SJSA1 (cell line): ENCODE data around the gene ISCA2. TPM values are rescaled to one million over a fixed set of nuclear protein-coding genes. Genes with fewer than 3 reads are reported as not detected.
"Not testable (repeated sequence)": the region's sequence is repeated elsewhere in the genome, so short reads cannot be mapped to it uniquely, and the experiment has no call there.

Source experiments
- DNase-seq, 2 experiments: peaks; one replicate each; pipeline ENCODE4 v3.0.0-alpha.2; 2015 to 2020; ENCODE audit warnings: low spot score in 2 of 2, low read depth in 1 of 2
- H3K27ac ChIP-seq: fragments of 250-450 bp; sonication (Bioruptor Pico); 2 replicates; pipeline ENCODE4 v1.5.1; 2020; ENCODE audit warnings: mild to moderate bottlenecking, moderate library complexity
- H3K27me3 ChIP-seq: fragments of 250-450 bp; sonication (Bioruptor Pico); replicated peaks from 2 replicates; pipeline ENCODE4 v1.5.1; 2020; ENCODE audit warnings: mild to moderate bottlenecking, moderate library complexity
- H3K36me3 ChIP-seq: fragments of 250-450 bp; sonication (Bioruptor Pico); 2 replicates; pipeline ENCODE4 v1.5.1; 2020; ENCODE audit warnings: mild to moderate bottlenecking
- H3K4me1 ChIP-seq: fragments of 250-450 bp; sonication (Bioruptor Pico); replicated peaks from 2 replicates; pipeline ENCODE4 v1.6.1; 2021; ENCODE audit warnings: mild to moderate bottlenecking
- H3K4me3 ChIP-seq: fragments of 250-450 bp; sonication (Bioruptor Pico); 2 replicates; pipeline ENCODE4 v1.5.1; 2020; ENCODE audit warnings: mild to moderate bottlenecking
- H3K9me3 ChIP-seq: fragments of 250-450 bp; sonication (Bioruptor Pico); replicated peaks from 2 replicates; pipeline ENCODE4 v1.5.1; 2020; ENCODE audit warnings: mild to moderate bottlenecking
- total RNA-seq: library from RNA; depleted of rRNA; stranded (reverse); fragments of >200 nt; shearing (Covaris generic); gene quantifications from 2 replicates; pipeline ENCODE4 v1.2.3, GENCODE V29; 2014; rRNA removed

ISCA2 gene, protein sequence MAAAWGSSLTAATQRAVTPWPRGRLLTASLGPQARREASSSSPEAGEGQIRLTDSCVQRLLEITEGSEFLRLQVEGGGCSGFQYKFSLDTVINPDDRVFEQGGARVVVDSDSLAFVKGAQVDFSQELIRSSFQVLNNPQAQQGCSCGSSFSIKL
- total RNA-seq: 9.2 and 29.5 TPM in 2 replicates

DNA sequence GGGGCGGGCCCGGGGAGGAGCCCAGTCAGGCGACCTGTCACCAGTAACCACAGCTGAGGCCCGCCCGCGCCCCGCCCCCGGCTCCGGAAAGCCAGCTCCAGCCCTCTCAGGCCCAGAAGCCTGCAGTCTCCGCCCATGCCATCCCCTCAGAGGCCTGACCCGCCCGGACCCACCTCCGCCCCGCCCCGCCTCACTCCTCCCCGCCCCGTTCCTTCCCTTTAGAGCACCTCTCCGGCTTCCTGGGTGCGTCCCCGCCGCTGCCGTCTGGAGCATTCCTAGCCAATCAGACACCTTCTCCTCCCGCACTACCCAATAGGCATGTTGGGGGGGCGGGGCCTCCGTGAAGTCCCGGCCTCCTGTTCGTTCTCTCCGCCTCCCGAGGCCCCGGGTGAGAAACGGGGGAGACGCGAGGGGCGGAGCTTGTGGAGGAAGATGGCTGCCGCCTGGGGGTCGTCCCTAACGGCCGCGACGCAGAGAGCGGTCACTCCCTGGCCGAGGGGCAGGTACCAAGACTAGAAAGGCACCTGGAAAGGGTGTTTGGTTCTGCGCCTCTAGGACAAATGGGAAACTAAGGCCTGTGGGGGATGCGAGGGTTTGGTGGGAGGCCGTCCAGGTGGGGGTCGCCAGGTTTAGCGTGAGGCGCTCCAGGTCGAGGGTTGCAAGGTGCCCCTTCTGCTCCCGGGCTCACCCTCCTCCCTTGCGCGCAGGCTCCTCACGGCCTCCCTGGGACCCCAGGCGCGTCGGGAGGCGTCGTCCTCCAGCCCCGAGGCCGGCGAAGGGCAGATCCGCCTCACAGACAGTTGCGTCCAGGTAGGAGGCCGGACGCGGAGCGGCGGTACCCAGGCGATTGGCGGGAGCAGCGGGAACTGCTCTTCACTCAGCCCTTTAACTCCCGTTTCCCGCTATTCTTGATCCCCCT, at the start of gene ISCA2:
Gene ISCA2, plus strand, starts transcription at position 423 of the 919 bp plus-strand sequence. Its CDS starts 10 bp downstream, at position 433.
- peaks cover 21% of the 10 kb centered on the region for H3K4me1 ChIP-seq
- H3K36me3 ChIP-seq: peaks cover 30% of the 10 kb centered on the region
- DNase-seq: peak; percentile 97 to 99
- H3K9me3 ChIP-seq: no peaks in the 10 kb centered on the region
- H3K27me3 ChIP-seq: no peaks in the 10 kb centered on the region
- peak within 1 kb of the TSS; percentile 50 for H3K27ac ChIP-seq
- peak within 1 kb of the TSS; percentile 84 for H3K4me3 ChIP-seq

DNA sequence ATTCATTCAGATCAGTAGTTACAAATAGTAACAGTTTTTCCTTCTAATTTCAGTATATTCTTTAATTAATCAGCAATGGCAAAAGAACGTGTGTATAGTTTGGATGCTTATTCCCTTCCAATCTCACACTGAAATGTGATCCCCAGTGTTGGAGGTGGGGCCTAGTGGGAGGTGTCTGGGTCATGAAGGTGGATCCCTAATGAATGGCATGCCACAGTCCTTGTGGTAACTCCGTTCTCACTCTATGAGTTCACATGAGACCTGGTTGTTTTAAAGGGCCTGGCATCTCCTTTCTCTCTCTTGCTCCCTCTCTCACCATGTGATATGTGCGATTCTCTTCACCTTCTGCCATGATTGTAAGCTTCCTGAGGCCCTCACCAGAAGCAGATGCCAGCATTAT, 48.7 kb upstream of the ISCA2 start:
- no peak overlapping the region for H3K27ac ChIP-seq
- peaks cover 9% of the 10 kb centered on the region for H3K27me3 ChIP-seq
- no peaks in the 10 kb centered on the region for H3K36me3 ChIP-seq
- no peak for DNase-seq
- no peaks in the 10 kb centered on the region for H3K9me3 ChIP-seq
- H3K4me3 ChIP-seq: no peak overlapping the region
- no peaks in the 10 kb centered on the region for H3K4me1 ChIP-seq

DNA sequence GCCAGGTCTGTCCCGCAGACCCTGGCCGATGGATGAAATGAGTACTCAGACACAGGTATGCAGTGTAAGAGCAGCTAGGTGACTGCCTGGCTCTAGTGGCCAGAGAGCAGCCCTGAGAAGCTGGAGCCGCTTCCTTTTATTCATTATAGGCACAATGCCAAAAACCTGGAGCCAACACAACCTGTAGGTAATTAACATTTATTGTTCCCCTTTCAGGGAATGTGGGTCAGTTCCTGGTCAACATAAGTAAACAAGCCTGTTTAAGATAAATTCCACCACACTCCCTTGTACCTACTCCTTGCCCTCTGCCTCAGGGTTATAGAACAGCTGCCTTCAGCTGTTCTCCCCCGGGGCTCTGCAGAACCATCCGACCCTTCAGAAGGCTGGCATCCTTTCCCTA, 39.2 kb upstream of the ISCA2 start:
- not testable (repeated sequence) for H3K4me3 ChIP-seq

DNA sequence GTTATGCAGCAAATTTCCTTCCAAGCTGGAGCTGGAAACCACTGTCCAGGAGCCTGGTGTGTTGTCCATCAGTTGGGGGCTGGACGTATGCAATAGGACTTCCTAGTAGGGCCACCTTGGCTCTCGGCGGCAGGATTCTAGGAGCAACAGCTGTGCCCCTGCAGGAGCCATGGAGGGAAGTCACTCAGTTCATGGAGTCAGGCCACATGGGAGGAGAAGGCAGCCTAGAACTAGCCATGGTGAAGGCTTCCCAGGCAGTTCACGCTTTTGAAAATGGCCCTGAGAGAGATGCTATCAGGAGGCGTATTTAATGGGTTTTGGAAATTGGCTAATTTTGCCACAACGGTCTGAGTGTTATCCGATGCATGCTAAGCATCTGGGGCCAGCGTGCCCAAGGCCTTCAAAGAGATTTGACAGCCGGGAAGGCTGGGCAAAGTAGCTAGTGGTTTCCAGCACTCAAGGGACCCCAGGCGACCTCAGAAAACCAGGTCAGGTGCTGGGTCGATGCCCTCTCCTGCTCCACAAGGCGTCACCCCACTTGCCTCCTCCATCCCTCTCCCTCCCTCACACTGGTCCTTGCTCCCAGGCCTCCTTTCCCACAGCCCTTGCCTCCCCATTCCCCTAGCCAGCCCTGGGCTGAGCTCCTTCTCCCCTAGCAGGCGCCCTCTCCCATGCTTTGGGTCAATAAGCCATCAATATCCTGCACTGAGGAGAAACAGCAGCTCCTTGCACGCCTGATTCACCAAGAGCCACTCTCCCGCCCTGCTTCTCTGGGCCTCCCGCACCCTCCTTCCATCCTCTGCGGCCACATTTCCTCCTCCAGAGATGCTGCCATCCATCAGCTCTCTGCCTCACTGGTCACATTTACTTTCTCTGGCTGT, 36.6 kb upstream of the ISCA2 start:
- H3K36me3 ChIP-seq: no peaks in the 10 kb centered on the region

More for the DNA sequence above, 39.2 kb upstream of the ISCA2 start:
- not testable (repeated sequence) for H3K27ac ChIP-seq, H3K4me1 ChIP-seq, H3K9me3 ChIP-seq, H3K36me3 ChIP-seq, DNase-seq
- peaks cover 10% of the 10 kb centered on the region; the same call in 1 of the 2 replicates for H3K27me3 ChIP-seq

DNA sequence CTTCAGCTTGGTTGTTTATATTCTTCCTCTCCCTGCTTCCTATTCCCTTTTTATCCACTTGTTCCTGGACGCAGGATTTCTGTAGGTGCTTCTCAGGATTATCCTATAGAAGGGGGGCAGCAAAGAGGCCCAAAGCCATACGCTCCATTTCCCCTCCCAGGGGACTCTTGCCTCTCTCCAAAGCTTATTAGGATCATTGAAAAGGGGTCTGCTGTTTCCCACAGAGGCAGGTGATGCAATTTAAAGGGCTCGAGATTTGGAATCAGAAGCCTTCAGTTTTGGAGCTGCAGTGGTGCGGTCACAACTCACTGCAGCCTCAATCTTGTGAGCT, 36.0 kb upstream of the ISCA2 start:
- Histone ChIP-seq H3K4me3 (no peak overlapping the region), H3K36me3 (no peaks in the 10 kb centered on the region), H3K27me3 (peaks cover 2% of the 10 kb centered on the region; the same call in 1 of the 2 replicates), H3K4me1 (peaks cover 8% of the 10 kb centered on the region), H3K27ac (no peak overlapping the region), H3K9me3 (no peaks in the 10 kb centered on the region)
- no peak for DNase-seq

More for the DNA sequence above, 36.6 kb upstream of the ISCA2 start:
- H3K27me3 ChIP-seq: peaks cover 4% of the 10 kb centered on the region; the same call in 1 of the 2 replicates
- H3K4me3 ChIP-seq: no peak overlapping the region
- no peaks in the 10 kb centered on the region for H3K9me3 ChIP-seq
- H3K27ac ChIP-seq: no peak overlapping the region
- no peak for DNase-seq
- peaks cover 8% of the 10 kb centered on the region for H3K4me1 ChIP-seq

DNA sequence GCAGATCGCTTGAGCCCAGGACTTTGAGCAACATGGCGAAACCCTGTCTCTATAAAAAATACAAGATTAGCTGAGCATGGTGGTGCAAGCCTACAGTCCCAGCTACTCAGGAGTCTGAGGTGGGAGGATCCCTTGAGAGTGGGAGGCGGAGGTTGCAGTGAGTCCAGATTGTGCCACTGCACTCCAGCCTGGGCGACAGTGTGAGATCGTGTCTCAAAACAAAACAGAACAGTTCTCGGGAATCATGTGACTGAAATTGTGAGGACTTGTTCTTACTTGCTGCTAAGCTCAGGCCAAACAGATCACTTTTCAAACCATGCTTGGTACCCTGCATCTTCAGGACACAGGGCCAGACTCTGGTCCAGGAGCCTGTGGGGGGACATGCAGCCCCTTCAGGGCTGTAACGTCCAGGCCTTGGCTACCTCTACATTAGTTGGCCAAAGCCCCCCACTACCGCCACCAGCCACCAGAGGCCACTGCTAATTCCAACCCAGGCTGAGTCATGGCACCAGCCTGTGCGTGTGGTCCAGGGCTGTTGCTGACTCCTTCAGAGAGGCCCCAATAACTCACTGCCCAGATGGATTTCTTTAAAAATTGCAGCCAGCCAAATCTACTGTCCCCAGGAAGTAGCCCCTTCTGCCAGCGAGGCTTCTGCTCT, 34.1 kb upstream of the ISCA2 start:
- Histone ChIP-seq H3K9me3 (no peaks in the 10 kb centered on the region), H3K4me3 (no peak overlapping the region), H3K27ac (no peak overlapping the region), H3K27me3 (no peaks in the 10 kb centered on the region), H3K36me3 (no peaks in the 10 kb centered on the region), H3K4me1 (peaks cover 8% of the 10 kb centered on the region)
- peak; percentile 50 to 77 for DNase-seq

DNA sequence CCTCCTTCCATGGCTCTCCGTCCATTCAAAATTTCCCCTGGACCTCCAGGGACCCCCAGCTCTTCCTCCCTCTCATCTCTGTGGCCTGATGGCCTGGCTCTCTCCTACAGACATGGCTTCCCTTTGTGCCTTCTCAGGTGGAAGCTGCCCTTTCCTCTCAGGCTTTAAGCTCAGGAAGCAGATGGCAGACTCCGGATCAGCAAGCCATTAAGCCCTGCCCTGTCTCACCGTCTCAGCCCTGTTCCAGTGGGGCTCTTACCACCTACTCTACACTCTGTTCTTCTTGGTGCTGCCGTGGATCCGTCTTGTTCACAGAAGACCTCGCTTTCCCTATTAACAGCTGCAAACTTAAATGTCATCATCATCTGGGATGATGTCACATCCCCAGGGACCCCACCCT, 33.6 kb upstream of the ISCA2 start:
- no peaks in the 10 kb centered on the region for H3K27me3 ChIP-seq
- DNase-seq: no peak
- no peaks in the 10 kb centered on the region for H3K9me3 ChIP-seq

DNA sequence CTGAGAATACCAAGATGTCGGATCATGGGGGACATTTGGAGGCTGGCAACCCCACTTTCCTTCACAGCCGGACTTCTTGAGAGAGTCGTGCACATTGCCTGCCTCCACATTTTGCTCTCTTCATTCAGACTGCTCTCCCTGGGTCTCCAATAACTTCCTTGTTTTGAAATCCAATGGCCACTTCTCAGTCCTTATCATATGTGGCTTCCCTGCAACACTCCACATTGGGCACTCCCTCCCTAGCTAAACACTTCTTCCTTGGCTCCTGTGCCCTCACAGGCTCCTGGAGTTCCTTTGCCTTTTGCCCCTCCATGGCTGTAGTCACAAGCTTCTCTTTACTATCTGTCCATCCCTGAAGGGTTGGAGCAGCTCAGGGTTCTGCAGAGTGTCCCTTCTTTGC, 30.6 kb upstream of the ISCA2 start:
- Histone ChIP-seq H3K27ac (no peak overlapping the region), H3K4me1 (peaks cover 8% of the 10 kb centered on the region), H3K9me3 (no peaks in the 10 kb centered on the region), H3K36me3 (no peaks in the 10 kb centered on the region), H3K4me3 (no peak overlapping the region), H3K27me3 (no peaks in the 10 kb centered on the region)
- DNase-seq: no peak

More for the DNA sequence above, 33.6 kb upstream of the ISCA2 start:
- Histone ChIP-seq H3K27ac (no peak overlapping the region), H3K36me3 (no peaks in the 10 kb centered on the region), H3K4me1 (peaks cover 8% of the 10 kb centered on the region), H3K4me3 (no peak overlapping the region)

DNA sequence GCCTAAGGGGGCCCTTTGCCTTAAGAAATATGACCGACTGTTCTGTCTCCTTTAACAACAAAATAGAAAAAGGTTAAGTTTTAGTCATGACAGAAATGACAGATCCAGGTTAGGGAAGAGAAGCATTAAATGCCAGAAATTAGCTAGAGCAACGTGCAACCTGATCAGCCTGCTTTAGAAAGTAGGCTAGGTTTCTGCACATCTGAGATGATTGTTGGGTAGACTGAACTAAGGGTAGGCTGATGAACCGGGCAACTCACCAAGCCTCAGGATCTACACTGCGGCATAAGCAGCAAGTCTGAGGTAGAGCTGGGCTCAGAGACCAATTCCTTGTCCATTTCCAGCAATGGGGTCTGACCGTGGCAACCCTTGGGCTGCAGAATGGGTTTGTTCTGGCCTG, 29.9 kb upstream of the ISCA2 start:
- no peak overlapping the region for H3K27ac ChIP-seq
- H3K4me1 ChIP-seq: peaks cover 8% of the 10 kb centered on the region
- H3K36me3 ChIP-seq: no peaks in the 10 kb centered on the region
- H3K4me3 ChIP-seq: no peak overlapping the region
- DNase-seq: no peak
- H3K27me3 ChIP-seq: no peaks in the 10 kb centered on the region
- H3K9me3 ChIP-seq: no peaks in the 10 kb centered on the region

DNA sequence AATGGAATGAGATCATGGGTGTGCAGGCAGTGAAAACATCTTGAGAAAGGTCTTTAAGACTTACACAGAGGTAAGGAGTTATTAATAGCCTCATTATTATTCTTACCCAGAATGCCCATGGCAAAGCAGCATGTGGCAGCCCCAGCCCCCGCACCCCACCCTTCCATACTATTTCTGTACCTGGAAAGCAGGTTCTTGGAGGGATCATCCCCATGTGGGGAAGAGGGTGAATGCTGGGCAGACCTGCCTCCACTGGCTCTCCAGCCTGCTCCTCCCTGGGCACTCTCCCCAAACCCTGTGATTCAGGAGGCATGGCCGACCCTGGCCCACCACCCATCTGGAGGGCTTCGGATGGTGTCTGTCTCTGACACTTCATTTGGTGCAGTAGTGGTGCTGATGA, 28.8 kb upstream of the ISCA2 start:
- peaks cover 3% of the 10 kb centered on the region for H3K4me1 ChIP-seq
- H3K27ac ChIP-seq: no peak overlapping the region
- H3K27me3 ChIP-seq: no peaks in the 10 kb centered on the region
- DNase-seq: no peak
- no peaks in the 10 kb centered on the region for H3K36me3 ChIP-seq
- no peaks in the 10 kb centered on the region for H3K9me3 ChIP-seq
- H3K4me3 ChIP-seq: no peak overlapping the region

DNA sequence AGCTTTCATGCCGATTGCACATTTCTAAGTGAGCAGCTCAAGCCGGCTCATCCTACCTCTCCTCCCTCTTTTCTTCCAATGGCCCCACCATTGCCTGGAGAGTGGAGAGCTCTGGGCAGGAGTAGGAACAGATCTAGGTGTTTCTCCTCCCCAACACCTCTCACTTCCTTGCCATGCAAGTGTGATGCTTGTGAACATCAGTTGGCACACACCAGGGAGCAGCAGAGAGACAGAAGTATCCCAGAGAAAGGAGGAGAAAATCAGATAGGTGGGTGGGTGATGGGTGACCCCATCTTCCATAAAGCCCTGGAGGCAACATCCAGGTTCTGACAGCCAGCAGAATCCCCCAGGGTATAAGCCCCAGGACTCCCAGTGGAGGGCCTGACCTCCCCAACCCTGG, 28.2 kb upstream of the ISCA2 start:
- Histone ChIP-seq H3K9me3 (no peaks in the 10 kb centered on the region), H3K27me3 (no peaks in the 10 kb centered on the region), H3K4me1 (no peaks in the 10 kb centered on the region; the same call in 1 of the 2 replicates), H3K4me3 (no peak overlapping the region), H3K27ac (no peak overlapping the region), H3K36me3 (no peaks in the 10 kb centered on the region)
- no peak for DNase-seq

DNA sequence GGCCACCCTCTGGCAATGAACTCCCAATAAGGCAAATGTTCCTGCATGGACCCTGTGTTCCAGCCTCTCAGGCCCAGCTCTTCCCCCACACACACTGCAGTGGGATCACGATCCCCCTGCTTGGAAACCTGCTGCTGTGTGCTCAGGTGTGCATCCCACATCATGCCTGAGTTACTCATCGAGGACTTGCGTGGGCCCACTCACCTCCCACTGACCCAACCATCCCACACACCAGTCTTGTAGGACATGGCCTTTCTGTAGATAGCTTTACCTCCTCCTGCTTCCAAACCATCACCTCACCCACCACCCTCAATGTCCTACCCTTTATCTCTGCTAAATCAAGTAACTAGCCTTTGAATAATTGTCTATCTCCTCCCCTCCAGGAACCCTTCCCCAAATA, 25.1 kb upstream of the ISCA2 start:
- DNase-seq: no peak
- no peak overlapping the region for H3K27ac ChIP-seq
- no peaks in the 10 kb centered on the region for H3K36me3 ChIP-seq
- H3K27me3 ChIP-seq: no peaks in the 10 kb centered on the region
- H3K4me1 ChIP-seq: no peaks in the 10 kb centered on the region; the same call in 1 of the 2 replicates
- H3K4me3 ChIP-seq: no peak overlapping the region
- no peaks in the 10 kb centered on the region for H3K9me3 ChIP-seq
